K562 (cell line): ENCODE measurements around the gene GUCA2B. TPM values are rescaled to one million over a fixed set of nuclear protein-coding genes. Genes with fewer than 3 reads are reported as not detected.

Source experiments
- ATAC-seq: fragments of 200-7000 bp; cut with Tn5 transposase; 3 replicates; pipeline ENCODE4 v1.9.1; 2020; ENCODE audit warnings: moderate library complexity
- BruUV-seq: library from RNA; stranded (reverse); fragments of 400-500 nt; replicated peaks from 2 replicates; lab custom pipeline; 2021; lab: Mats Ljungman, UMichigan
- CTCF ChIA-PET: fragments of 300-600 bp; formaldehyde crosslinking; extraction: SDS; loops from one replicate; lab custom pipeline; 2021; ENCODE audit warnings: low intra/inter-chr PET ratio; lab: Yijun Ruan, JAX
- POLR2A ChIA-PET: fragments of 300-600, 350-650 bp; sonication (Branson Sonifier 250); formaldehyde crosslinking; extraction: SDS; loops from one replicate; lab custom pipeline; 2021; ENCODE audit warnings: antibody characterized with exemption, inconsistent platforms; lab: Yijun Ruan, JAX
- DNase-seq, 4 experiments: peaks; one replicate each; pipeline versions ENCODE4 v3.0.0 to v3.0.0-alpha.2; 2011 to 2018; ENCODE audit warnings: low spot score in 3 of 4, mixed read lengths in 3 of 4; ENCODE audit errors: extremely low read depth in 1 of 4
- FAIRE-seq: peaks from 2 replicates; lab custom pipeline; 2011; peaks lifted over from hg19 to GRCh38; lab: Jason Lieb, UNC
- H2AFZ ChIP-seq: 2 replicates; pipeline ENCODE4 v1.6.0; 2011; ENCODE audit warnings: low read depth, low read length, control low read depth, inconsistent platforms
- H3K27ac ChIP-seq: fragments of 200-600 bp; 3 replicates; pipeline ENCODE4 v1.8.0; 2011; ENCODE audit warnings: low read depth, mild to moderate bottlenecking, control low read depth, inconsistent platforms, low read length, moderate library complexity, mixed read lengths; ENCODE audit errors: extremely low read depth
- H3K27me3 ChIP-seq, 2 experiments: fragments of 300-600 bp in 1 of 2; 2 replicates in 1 of 2; 3 replicates in 1 of 2; pipeline versions ENCODE4 v1.6.0 to v1.8.0; 2011; ENCODE audit warnings: inconsistent platforms in 2 of 2, low read length in 2 of 2, mild to moderate bottlenecking in 1 of 2, mixed read lengths in 1 of 2, moderate library complexity in 1 of 2; ENCODE audit not compliant: control insufficient read depth in 2 of 2, insufficient read depth in 2 of 2
- H3K36me3 ChIP-seq: fragments of 300-600 bp; 3 replicates; pipeline ENCODE4 v1.8.0; 2011; ENCODE audit warnings: mild to moderate bottlenecking, low read length, inconsistent platforms; ENCODE audit not compliant: control insufficient read depth, insufficient read depth
- H3K4me1 ChIP-seq, 2 experiments: fragments of 200-600 bp in 1 of 2; replicated peaks in 1 of 2; 2 replicates in 1 of 2; 3 replicates in 1 of 2; pipeline versions ENCODE4 v1.5.1 to v1.8.0; 2011; ENCODE audit warnings: inconsistent platforms in 2 of 2, low read length in 2 of 2, mild to moderate bottlenecking in 1 of 2, mixed read lengths in 1 of 2, moderate library complexity in 1 of 2; ENCODE audit not compliant: control insufficient read depth in 2 of 2, insufficient read depth in 2 of 2
- H3K4me2 ChIP-seq: 2 replicates; pipeline ENCODE4 v1.6.1; 2011; ENCODE audit warnings: low read length, control low read depth, inconsistent platforms, mixed read lengths; ENCODE audit not compliant: insufficient read depth
- H3K4me3 ChIP-seq: fragments of 200-600 bp; sonication (generic), shearing (Covaris generic); 2 replicates; pipeline ENCODE4 v1.5.1; 2016; ENCODE audit warnings: control low read depth, inconsistent platforms
- H3K79me2 ChIP-seq: fragments of 200-600 bp; 3 replicates; pipeline ENCODE4 v1.8.0; 2011; ENCODE audit warnings: low read length, inconsistent platforms; ENCODE audit not compliant: control insufficient read depth, insufficient read depth
- H3K9ac ChIP-seq, 2 experiments: 2 replicates each; pipeline versions ENCODE4 v1.6.0 to v1.6.1; 2011; ENCODE audit warnings: low read depth in 2 of 2, low read length in 2 of 2, control low read depth in 1 of 2, inconsistent platforms in 1 of 2, mild to moderate bottlenecking in 1 of 2, mixed read lengths in 1 of 2; ENCODE audit not compliant: insufficient read depth in 1 of 2
- H3K9me1 ChIP-seq: one replicate; pipeline ENCODE4 v1.6.0; 2011; ENCODE audit warnings: inconsistent platforms, mild to moderate bottlenecking, low read length, moderate library complexity; ENCODE audit not compliant: control insufficient read depth, insufficient read depth
- H3K9me3 ChIP-seq: replicated peaks from 2 replicates; pipeline ENCODE4 v1.5.1; 2011; ENCODE audit warnings: low read depth, low read length, inconsistent platforms; ENCODE audit not compliant: control insufficient read depth, insufficient read depth
- H4K20me1 ChIP-seq: replicated peaks from 2 replicates; pipeline ENCODE4 v1.6.1; 2011; ENCODE audit warnings: low read length, inconsistent platforms, mixed read lengths; ENCODE audit not compliant: control insufficient read depth, insufficient read depth
- ATF6 ChIP-seq: sonication (generic); formaldehyde crosslinking; IDR thresholded peaks from 2 replicates; pipeline ENCODE4 v1.4.0; 2020; ENCODE audit warnings: mild to moderate bottlenecking, missing genetic modification reagents
- CBFA2T3 ChIP-seq: fragments of 450-650 bp; IDR thresholded peaks from 2 replicates; pipeline ENCODE4 v1.6.1; 2017
- DLX4 ChIP-seq: fragments of 250-450 bp; sonication (Bioruptor Pico); IDR thresholded peaks from 2 replicates; pipeline ENCODE4 v1.6.1; 2021; ENCODE audit warnings: mild to moderate bottlenecking
- DPF2 ChIP-seq: fragments of 450-650 bp; IDR thresholded peaks from 2 replicates; pipeline ENCODE4 v1.6.1; 2016
- GATAD2A ChIP-seq: fragments of 450-650 bp; IDR thresholded peaks from 2 replicates; pipeline ENCODE4 v1.6.1; 2017
- HNRNPH1 ChIP-seq: fragments of 200-400 bp; formaldehyde crosslinking; optimal IDR thresholded peaks from 2 replicates; pipeline ENCODE3; 2017; ENCODE audit warnings: low read depth, mild to moderate bottlenecking, low read length, moderate library complexity
- KDM1A ChIP-seq, 2 experiments: fragments of 450-650 bp; IDR thresholded peaks; 2 replicates each; pipeline ENCODE4 v1.6.1; 2016; ENCODE audit warnings: mild to moderate bottlenecking in 2 of 2
- MXI1 ChIP-seq: IDR thresholded peaks from 2 replicates; pipeline ENCODE4 v1.6.1; 2011; ENCODE audit warnings: low read depth, mild to moderate bottlenecking, improper control_type of control experiment, low read length
- PBX2 ChIP-seq, 2 experiments: IDR thresholded peaks in 1 of 2; conservative IDR thresholded peaks in 1 of 2; 2 replicates each; pipeline ENCODE4 v1.6.1; 2016; ENCODE audit warnings: low read depth in 2 of 2, mild to moderate bottlenecking in 1 of 2, missing compliant biosample characterization in 1 of 2, missing genetic modification characterization in 1 of 2, moderate library complexity in 1 of 2
- RBM39 ChIP-seq: fragments of 200-400 bp; formaldehyde crosslinking; optimal IDR thresholded peaks from 2 replicates; pipeline ENCODE3; 2018; ENCODE audit warnings: low read depth, low read length
- SPI1 ChIP-seq: IDR thresholded peaks from 2 replicates; pipeline ENCODE4 v1.6.1; 2011; ENCODE audit warnings: low read depth, low read length, control low read depth, borderline replicate concordance
- ZNF277 ChIP-seq: fragments of 250-450 bp; sonication (Bioruptor Pico); IDR thresholded peaks from 2 replicates; pipeline ENCODE4 v1.8.0; 2022; ENCODE audit warnings: inconsistent platforms, mild to moderate bottlenecking, moderate library complexity, borderline replicate concordance
- ZNF699 ChIP-seq: fragments of 250-450 bp; sonication (Bioruptor Pico); IDR thresholded peaks from 2 replicates; pipeline ENCODE4 v1.8.0; 2021; ENCODE audit warnings: mild to moderate bottlenecking, moderate library complexity; ENCODE audit not compliant: insufficient replicate concordance
- ZNF778 ChIP-seq: fragments of 450-650 bp; formaldehyde crosslinking; IDR thresholded peaks from 2 replicates; pipeline ENCODE4 v1.4.0; 2020; ENCODE audit warnings: mild to moderate bottlenecking, moderate library complexity
- in situ Hi-C: fragments of 300-500 bp; cut with MboI; formaldehyde crosslinking; loops from 4 replicates; pipeline ENCODE4 v1.15.0; 2018; ENCODE audit warnings: inconsistent platforms, mixed read lengths
- intact Hi-C: fragments of 100-400 bp; cut with micrococcal nuclease; formaldehyde crosslinking; loops from 2 replicates; pipeline ENCODE4 v1.14.2; 2022
- polyA plus RNA-seq, 8 experiments: library from polyadenylated mRNA; depleted of rRNA in 4 of 8; stranded (reverse) in 5 of 8; unstranded in 3 of 8; fragments of >200 nt; fragmentation: Nextera tagmentation in 2 of 8; fragmentation: Illumina TruSeq in 1 of 8; extraction: Ambion mirVana in 2 of 8; extraction: Trizol in 1 of 8; gene quantifications; 2 replicates each; pipeline versions ENCODE4 v1.2.1 to v1.2.3, GENCODE V29; 2011 to 2014; ENCODE audit warnings: inconsistent platforms in 1 of 8, missing spikeins in 1 of 8
- total RNA-seq, 7 experiments: library from RNA; depleted of rRNA in 6 of 7; stranded (reverse); fragments of >200 nt in 6 of 7; fragmentation: Illumina TruSeq in 2 of 7; extraction: Trizol in 2 of 7; gene quantifications; 2 replicates each; pipeline versions ENCODE4 v1.2.1 to v1.2.3, GENCODE V29; 2011 to 2021; ENCODE audit warnings: low replicate concordance in 1 of 7

Gene GUCA2B
- total and polyA plus RNA-seq, 9 of the 15 experiments (the other 6 are each of a cell fraction or from before 2014, with no cell fraction given): not detected

- TF ChIP-seq DPF2: no peak
- TF ChIP-seq ZNF277 (CRISPR knock-in tag): no peak
- no peak for TF ChIP-seq SPI1
- TF ChIP-seq GATAD2A: no peak
- TF ChIP-seq DLX4 (CRISPR knock-in tag): no peak
- TF ChIP-seq ZNF778 (CRISPR knock-in tag): no peak
- TF ChIP-seq, all 486 proteins: peak for 0
Observed at GRCh38 chr1:42135426-42135825, 17.8 kb upstream of the GUCA2B start (continued).

- in situ Hi-C loops (loop anchor here (25.0 kb wide), 1 partner anchor 324 kb away; no protein-coding TSS in a partner anchor), intact Hi-C loops (loop anchor here (10.0 kb wide), 1 partner anchor 322 kb away; no protein-coding TSS in a partner anchor)
- Histone ChIP-seq H4K20me1 (no peaks in the 10 kb centered on the region), H3K9me3 (no peaks in the 10 kb centered on the region), H3K4me3 (no peak overlapping the region), H3K27ac (no peak overlapping the region), H3K27me3 (peaks cover 18 to 40% of the 10 kb centered on the region in 2 experiments; a peak in 4 of 5 replicates), H3K36me3 (no peaks in the 10 kb centered on the region), H3K9ac (no peak overlapping the region), H3K4me1 (no peaks in the 10 kb centered on the region), H3K79me2 (no peaks in the 10 kb centered on the region), H2AFZ (no peak overlapping the region), H3K4me2 (no peak overlapping the region), H3K9me1 (no peaks in the 10 kb centered on the region)
- DNase-seq (no peak), ATAC-seq (no peak), FAIRE-seq (no peak)
- CTCF ChIA-PET: no interaction called here
- POLR2A ChIA-PET: no interaction called here
- BruUV-seq: no TSS peak
- TF ChIP-seq ZNF699: no peak
- TF ChIP-seq HNRNPH1: no peak
- no peak for TF ChIP-seq PBX2 (CRISPR knock-in tag; IDR thresholded peaks at IDR 0.05; ENCODE audit: low read depth)
- no peak for TF ChIP-seq PBX2 (tag; conservative IDR thresholded peaks at IDR 0.05; ENCODE audit: low read depth)
- TF ChIP-seq CBFA2T3: no peak
- TF ChIP-seq RBM39: no peak
- no peak for TF ChIP-seq KDM1A (IDR thresholded peaks at IDR 0.05)
- no peak for TF ChIP-seq MXI1
- TF ChIP-seq ATF6 (CRISPR knock-in tag): no peak
Observed at GRCh38 chr1:42136466-42136865, 16.7 kb upstream of the GUCA2B start.
